ENCODE measurements around the gene SCN7A. TPM values are rescaled to one million over a fixed set of nuclear protein-coding genes. Genes with fewer than 3 reads are reported as not detected.

The SCN7A gene
- total RNA-seq, 4 donors from 2014 or later = 66.9 to 129 (median 90.1) TPM

DNA sequence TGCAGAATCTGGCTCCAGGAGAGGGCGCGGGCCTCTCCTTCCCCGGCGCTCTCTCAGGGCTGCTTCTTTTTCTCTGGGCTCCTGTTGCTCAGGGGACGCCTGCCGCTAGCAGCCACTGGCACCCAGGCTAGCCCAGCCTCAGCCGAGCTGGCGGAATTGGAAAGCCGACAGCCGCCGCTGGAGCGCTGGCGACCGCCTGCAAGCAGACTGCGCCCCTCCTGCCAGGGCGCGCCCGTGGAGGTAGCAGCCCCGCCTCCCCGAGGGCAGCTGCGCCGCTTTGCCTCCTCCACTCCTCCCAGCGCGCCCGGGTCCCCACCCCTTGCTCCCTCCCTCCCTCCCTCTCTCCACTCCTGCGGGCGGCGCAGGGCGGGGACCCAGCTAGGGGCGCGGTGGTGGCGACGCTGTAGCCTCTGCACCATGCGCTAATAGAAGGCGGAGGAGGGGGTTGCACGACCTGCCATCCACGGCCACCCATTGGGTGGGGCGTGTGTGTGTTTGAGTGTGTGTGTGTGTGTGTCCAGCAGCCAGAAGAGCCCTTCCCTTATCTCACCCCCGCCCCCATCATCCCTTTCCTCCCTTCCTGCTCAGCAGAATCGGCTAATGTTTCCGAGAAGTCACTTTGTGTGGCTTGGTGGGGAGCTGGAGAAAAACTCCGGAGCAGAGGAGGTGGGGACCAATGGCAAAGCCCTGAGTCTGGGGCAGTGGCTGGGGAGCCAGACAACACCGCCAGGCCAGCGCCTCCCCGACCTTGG is 118.1 kb downstream of the SCN7A start, which contains the start of gene SCN9A:
Gene SCN9A, minus strand, starts transcription at position 209 of the 752 bp plus-strand sequence. CDS start 64,188 bp downstream, outside the sequence.
- WGBS = 0% methylated on average over 11 of the region's 45 CpGs
- Histone ChIP-seq H3K27ac (replicated peaks in 1 of 4) (peak within 1 kb of the TSS in 2 of 4 donors; percentile 30 to 56), H3K27me3 (peaks cover 0 to 34% (median 0%) of the 10 kb centered on the region in 4 donors), H3K36me3 (no peaks in the 10 kb centered on the region), H3K4me3 (peak within 1 kb of the TSS; percentile 54 to 68 (median 61)), H3K9me3 (no peaks in the 10 kb centered on the region), H3K4me1 (peaks cover 9 to 20% (median 20%) of the 10 kb centered on the region in 4 donors)
- intact Hi-C loops (cut with DNase I) = no loop called here
- TF ChIP-seq POLR2AphosphoS5 (IDR thresholded peaks at IDR 0.05) (peak in 1 of 2 donors; percentile 39), POLR2A (IDR thresholded peaks at IDR 0.05; ENCODE audit: low read depth) (no peak)
- no peak for DNase-seq (ENCODE audit: extremely low spot score)

DNA sequence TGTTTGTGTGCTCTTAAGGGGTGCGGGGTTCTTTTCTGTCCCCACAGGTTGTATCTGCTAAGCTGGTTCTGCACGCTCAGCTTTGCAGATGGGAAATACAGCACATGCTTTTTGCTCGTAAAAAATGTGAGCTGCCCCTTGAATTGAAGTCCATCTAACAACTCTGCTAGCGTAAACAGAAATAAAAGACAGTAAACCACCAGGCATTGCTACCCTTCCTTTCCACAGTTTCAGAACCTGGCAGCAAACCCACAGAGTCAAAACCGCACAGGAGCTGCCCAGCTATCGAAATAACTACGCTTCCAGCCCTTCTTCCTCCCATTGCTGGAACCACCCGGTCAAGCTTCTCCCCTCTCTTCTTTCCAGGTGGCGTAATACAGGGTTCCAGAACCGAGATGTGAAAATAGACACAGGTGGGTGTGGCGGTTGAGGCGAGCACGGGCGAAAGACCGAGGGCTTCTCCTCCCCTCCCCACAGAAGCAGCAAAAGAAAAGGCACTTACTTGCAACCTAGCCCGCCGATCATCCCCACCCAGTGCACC is 118.8 kb downstream of the SCN7A start:
- Histone ChIP-seq H3K27ac (replicated peaks in 1 of 4) (peak overlapping the region in 1 of 4 donors; percentile 56), H3K9me3 (no peaks in the 10 kb centered on the region), H3K4me3 (peak overlapping the region; percentile 54 to 68 (median 61)), H3K4me1 (peaks cover 9 to 20% (median 20%) of the 10 kb centered on the region in 4 donors), H3K27me3 (peaks cover 0 to 34% (median 0%) of the 10 kb centered on the region in 4 donors), H3K36me3 (no peaks in the 10 kb centered on the region)
- TF ChIP-seq, protein P1, sequence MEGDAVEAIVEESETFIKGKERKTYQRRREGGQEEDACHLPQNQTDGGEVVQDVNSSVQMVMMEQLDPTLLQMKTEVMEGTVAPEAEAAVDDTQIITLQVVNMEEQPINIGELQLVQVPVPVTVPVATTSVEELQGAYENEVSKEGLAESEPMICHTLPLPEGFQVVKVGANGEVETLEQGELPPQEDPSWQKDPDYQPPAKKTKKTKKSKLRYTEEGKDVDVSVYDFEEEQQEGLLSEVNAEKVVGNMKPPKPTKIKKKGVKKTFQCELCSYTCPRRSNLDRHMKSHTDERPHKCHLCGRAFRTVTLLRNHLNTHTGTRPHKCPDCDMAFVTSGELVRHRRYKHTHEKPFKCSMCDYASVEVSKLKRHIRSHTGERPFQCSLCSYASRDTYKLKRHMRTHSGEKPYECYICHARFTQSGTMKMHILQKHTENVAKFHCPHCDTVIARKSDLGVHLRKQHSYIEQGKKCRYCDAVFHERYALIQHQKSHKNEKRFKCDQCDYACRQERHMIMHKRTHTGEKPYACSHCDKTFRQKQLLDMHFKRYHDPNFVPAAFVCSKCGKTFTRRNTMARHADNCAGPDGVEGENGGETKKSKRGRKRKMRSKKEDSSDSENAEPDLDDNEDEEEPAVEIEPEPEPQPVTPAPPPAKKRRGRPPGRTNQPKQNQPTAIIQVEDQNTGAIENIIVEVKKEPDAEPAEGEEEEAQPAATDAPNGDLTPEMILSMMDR (IDR thresholded peaks at IDR 0.05) = no peak
- TF ChIP-seq POLR2AphosphoS5 (IDR thresholded peaks at IDR 0.05) (no peak), EP300 (IDR thresholded peaks at IDR 0.05) (no peak), POLR2A (IDR thresholded peaks at IDR 0.05; ENCODE audit: low read depth) (no peak)
- WGBS = 1% methylated on average over 13 of the region's 17 CpGs
- no peak for DNase-seq (ENCODE audit: extremely low spot score)
- intact Hi-C loops (cut with DNase I) = no loop called here

DNA sequence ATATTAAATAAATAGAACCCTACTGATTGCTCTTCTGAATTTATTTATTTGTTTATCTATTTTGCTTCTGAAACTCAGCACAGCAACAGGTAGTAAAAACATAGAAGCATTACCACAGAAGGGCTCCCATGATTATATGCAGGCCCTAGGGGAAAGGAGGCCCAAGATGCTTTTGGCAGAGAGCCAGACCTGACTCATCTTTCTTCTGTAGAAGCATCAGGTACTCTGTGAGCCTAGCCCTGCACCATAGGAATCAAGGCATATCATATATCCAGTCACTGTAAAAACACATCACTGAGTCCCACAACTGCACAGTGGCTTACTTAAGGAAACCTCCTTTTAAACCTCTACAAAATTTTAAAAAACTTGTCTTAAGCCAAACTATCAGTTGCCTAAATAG is 120.1 kb downstream of the SCN7A start:
- H3K9me3 ChIP-seq = no peaks in the 10 kb centered on the region
- H3K4me1 ChIP-seq = peaks cover 9 to 20% (median 20%) of the 10 kb centered on the region in 4 donors
- no peak for DNase-seq (ENCODE audit: extremely low spot score)
- intact Hi-C loops (cut with DNase I) = no loop called here
- H3K36me3 ChIP-seq = no peaks in the 10 kb centered on the region
- no peak overlapping the region for H3K4me3 ChIP-seq
- peaks cover 0 to 34% (median 0%) of the 10 kb centered on the region in 4 donors for H3K27me3 ChIP-seq
- TF ChIP-seq, protein P1 (IDR thresholded peaks at IDR 0.05) = no peak
- TF ChIP-seq POLR2AphosphoS5 (IDR thresholded peaks at IDR 0.05) (no peak), POLR2A (IDR thresholded peaks at IDR 0.05; ENCODE audit: low read depth) (no peak), EP300 (IDR thresholded peaks at IDR 0.05) (no peak)
- H3K27ac ChIP-seq (replicated peaks in 1 of 4) = no peak overlapping the region

DNA sequence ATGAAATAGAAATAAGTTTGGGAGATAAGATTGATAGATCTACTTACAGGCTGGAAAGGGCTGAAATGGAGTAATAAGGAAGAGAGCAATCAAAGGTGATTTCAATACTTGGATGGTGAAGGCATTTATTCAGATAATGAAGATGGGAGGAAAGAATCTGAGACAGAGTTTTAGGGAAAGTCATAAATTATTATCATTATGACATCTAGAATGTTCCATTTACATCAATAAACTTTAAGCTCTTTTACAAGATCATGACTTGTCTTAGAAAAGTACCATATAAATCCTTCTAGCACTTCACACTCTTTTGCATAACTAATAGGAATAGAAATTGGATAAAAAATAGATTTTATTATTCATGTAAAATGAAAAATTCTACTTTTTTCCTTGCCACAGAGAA is 120.5 kb downstream of the SCN7A start:
- TF ChIP-seq POLR2AphosphoS5 (IDR thresholded peaks at IDR 0.05) (no peak), POLR2A (IDR thresholded peaks at IDR 0.05; ENCODE audit: low read depth) (no peak), EP300 (IDR thresholded peaks at IDR 0.05) (no peak)
- TF ChIP-seq, protein P1 (IDR thresholded peaks at IDR 0.05) = no peak
- Histone ChIP-seq H3K27me3 (peaks cover 0 to 34% (median 0%) of the 10 kb centered on the region in 4 donors), H3K9me3 (no peaks in the 10 kb centered on the region), H3K36me3 (no peaks in the 10 kb centered on the region), H3K27ac (replicated peaks in 1 of 4) (no peak overlapping the region), H3K4me1 (peaks cover 9 to 20% (median 20%) of the 10 kb centered on the region in 4 donors), H3K4me3 (no peak overlapping the region)
- intact Hi-C loops (cut with DNase I) = no loop called here
- no peak for DNase-seq (ENCODE audit: extremely low spot score)

DNA sequence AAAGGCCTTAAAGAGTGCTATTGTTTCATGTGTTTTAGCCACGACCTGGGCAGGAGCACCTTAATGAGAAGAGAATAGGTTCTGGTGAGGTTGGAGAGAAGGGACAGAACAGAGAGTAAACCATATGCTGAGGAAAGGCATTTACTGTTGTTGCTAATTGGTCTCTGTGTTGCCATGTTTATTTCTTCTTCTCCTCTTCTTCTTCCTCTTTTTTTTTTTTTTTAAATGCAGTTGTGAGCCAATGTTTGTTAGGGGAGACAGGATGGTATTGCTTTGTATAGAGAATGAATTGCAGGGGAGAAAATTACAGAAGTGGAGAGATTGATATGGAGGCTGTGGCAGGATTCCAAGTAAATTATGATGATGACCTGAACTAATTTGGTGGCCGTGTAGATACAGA is 120.9 kb downstream of the SCN7A start:
- no peak overlapping the region for H3K4me3 ChIP-seq
- WGBS = 46% methylated on average over 2 of the region's 2 CpGs
- no peak overlapping the region for H3K27ac ChIP-seq (replicated peaks in 1 of 4)
- TF ChIP-seq EP300 (IDR thresholded peaks at IDR 0.05) (no peak), POLR2AphosphoS5 (IDR thresholded peaks at IDR 0.05) (no peak), POLR2A (IDR thresholded peaks at IDR 0.05; ENCODE audit: low read depth) (no peak)
- TF ChIP-seq, protein P1 (IDR thresholded peaks at IDR 0.05) = no peak
- peaks cover 9 to 20% (median 20%) of the 10 kb centered on the region in 4 donors for H3K4me1 ChIP-seq
- H3K9me3 ChIP-seq = no peaks in the 10 kb centered on the region
- intact Hi-C loops (cut with DNase I) = no loop called here
- H3K27me3 ChIP-seq = peaks cover 0 to 34% (median 0%) of the 10 kb centered on the region in 4 donors
- H3K36me3 ChIP-seq = no peaks in the 10 kb centered on the region
- DNase-seq (ENCODE audit: extremely low spot score) = no peak
